ENCODE data around the gene TBC1D22A. TPM values are rescaled to one million over a fixed set of nuclear protein-coding genes. Genes with fewer than 3 reads are reported as not detected.
"Not testable (repeated sequence)": the region's sequence is repeated elsewhere in the genome, so short reads cannot be mapped to it uniquely, and the experiment has no call there.

TBC1D22A gene
- total RNA-seq, 4 donors from 2014 or later = 9.2 to 45.3 (median 22.8) TPM

GRCh38 chr22:47168441-47168840 is 406.0 kb downstream of the TBC1D22A start:
- Histone ChIP-seq H3K9me3 (no peaks in the 10 kb centered on the region), H3K27ac (no peak overlapping the region), H3K36me3 (no peaks in the 10 kb centered on the region), H3K4me1 (no peaks in the 10 kb centered on the region), H3K4me3 (no peak overlapping the region), H3K27me3 (no peaks in the 10 kb centered on the region)
- peak in 1 of 2 donors; percentile 3 for DNase-seq
- TF ChIP-seq POLR2A (IDR thresholded peaks at IDR 0.05) (no peak), CTCF (IDR thresholded peaks at IDR 0.05) (no peak)
- intact Hi-C loops (cut with DNase I; ENCODE audit: low total_unique reads) = no loop called here

GRCh38 chr22:47168900-47169800 is 406.7 kb downstream of the TBC1D22A start:
- H3K4me1 ChIP-seq = no peaks in the 10 kb centered on the region
- no peaks in the 10 kb centered on the region for H3K36me3 ChIP-seq
- DNase-seq = peak in 1 of 2 donors; percentile 9
- no peaks in the 10 kb centered on the region for H3K27me3 ChIP-seq
- intact Hi-C loops (cut with DNase I; ENCODE audit: low total_unique reads) = no loop called here
- H3K4me3 ChIP-seq = no peak overlapping the region
- TF ChIP-seq POLR2A (IDR thresholded peaks at IDR 0.05) (no peak), CTCF (IDR thresholded peaks at IDR 0.05) (no peak)
- no peak overlapping the region for H3K27ac ChIP-seq
- no peaks in the 10 kb centered on the region for H3K9me3 ChIP-seq

- no peaks in the 10 kb centered on the region for H3K27me3 ChIP-seq
- TF ChIP-seq POLR2A (IDR thresholded peaks at IDR 0.05) (no peak), CTCF (IDR thresholded peaks at IDR 0.05) (no peak)
- no peaks in the 10 kb centered on the region for H3K9me3 ChIP-seq
- no peak overlapping the region for H3K4me3 ChIP-seq
- DNase-seq = peak in 1 of 2 donors; percentile 4
- no peaks in the 10 kb centered on the region for H3K36me3 ChIP-seq
- intact Hi-C loops (cut with DNase I; ENCODE audit: low total_unique reads) = no loop called here
- H3K27ac ChIP-seq = no peak overlapping the region
- H3K4me1 ChIP-seq = no peaks in the 10 kb centered on the region
Observed at GRCh38 chr22:47169801-47170140, 407.3 kb downstream of the TBC1D22A start.

- H3K4me1 ChIP-seq; H3K36me3 ChIP-seq; H3K9me3 ChIP-seq; H3K4me3 ChIP-seq; H3K27ac ChIP-seq; H3K27me3 ChIP-seq; intact Hi-C loops (cut with DNase I; ENCODE audit: low total_unique reads): not testable (repeated sequence)
- peak in 1 of 2 donors; percentile 7 for DNase-seq
Observed at GRCh38 chr22:47170511-47171440, 408.3 kb downstream of the TBC1D22A start.

GRCh38 chr22:47171441-47172221 is 409.2 kb downstream of the TBC1D22A start:
- no peaks in the 10 kb centered on the region for H3K36me3 ChIP-seq

More at GRCh38 chr22:47171441-47172221, 409.2 kb downstream of the TBC1D22A start:
- intact Hi-C loops (cut with DNase I; ENCODE audit: low total_unique reads) = no loop called here
- no peak overlapping the region for H3K4me3 ChIP-seq
- H3K9me3 ChIP-seq = no peaks in the 10 kb centered on the region
- peak in 1 of 2 donors; percentile 14 for DNase-seq
- no peaks in the 10 kb centered on the region for H3K27me3 ChIP-seq
- TF ChIP-seq POLR2A (IDR thresholded peaks at IDR 0.05) (no peak), CTCF (IDR thresholded peaks at IDR 0.05) (no peak)
- H3K27ac ChIP-seq = no peak overlapping the region
- no peaks in the 10 kb centered on the region for H3K4me1 ChIP-seq
